Retinal pigment epithelial cell (primary cell): ENCODE measurements around the gene AJAP1.

Experiments used
- DNase-seq: peaks from one replicate; pipeline ENCODE4 v3.0.0-alpha.2; 2010; ENCODE audit warnings: low read depth
- H3K4me3 ChIP-seq: 2 replicates; pipeline ENCODE4 v1.5.1; 2011; ENCODE audit warnings: mild to moderate bottlenecking, low read length, control low read depth, moderate library complexity
- CTCF ChIP-seq: conservative IDR thresholded peaks from 2 replicates; pipeline ENCODE4 v1.5.1; 2011; ENCODE audit warnings: low read depth, low read length, control low read depth, inconsistent platforms

Gene AJAP1

GRCh38 chr1:4743978-4744750, 89.8 kb downstream of the AJAP1 start:
- TF ChIP-seq CTCF, result no peak
- no peak overlapping the region for H3K4me3 ChIP-seq
- no peak for DNase-seq

- TF ChIP-seq CTCF, result no peak
- no peak overlapping the region for H3K4me3 ChIP-seq
- no peak for DNase-seq
These were observed 91.2 kb downstream of the AJAP1 start for GRCh38 chr1:4745560-4745959.

- DNase-seq, result no peak
- no peak for TF ChIP-seq CTCF
- no peak overlapping the region for H3K4me3 ChIP-seq
These were observed 95.0 kb downstream of the AJAP1 start for GRCh38 chr1:4749406-4749805.

GRCh38 chr1:4750177-4750576, 95.8 kb downstream of the AJAP1 start:
- no peak for TF ChIP-seq CTCF
- DNase-seq, result no peak
- no peak overlapping the region for H3K4me3 ChIP-seq

- TF ChIP-seq CTCF, result no peak
- no peak overlapping the region for H3K4me3 ChIP-seq
- DNase-seq, result no peak
These were observed 97.7 kb downstream of the AJAP1 start for GRCh38 chr1:4752059-4752458.

- no peak for DNase-seq
- no peak for TF ChIP-seq CTCF
- H3K4me3 ChIP-seq, result no peak overlapping the region
These were observed 100.4 kb downstream of the AJAP1 start for GRCh38 chr1:4754816-4755215.

GRCh38 chr1:4755301-4755845, 101.0 kb downstream of the AJAP1 start:
- DNase-seq, result peak; percentile 9
- no peak for TF ChIP-seq CTCF
- no peak overlapping the region for H3K4me3 ChIP-seq
